Retinal pigment epithelial cell (primary cell): ENCODE data around the gene TOM1L2.
A peak's percentile ranks its signal among the peaks of the same experiment; 100 is the strongest.

ENCODE experiments used
- DNase-seq: peaks from one replicate; pipeline ENCODE4 v3.0.0-alpha.2; 2010; ENCODE audit warnings: low read depth
- H3K4me3 ChIP-seq: 2 replicates; pipeline ENCODE4 v1.5.1; 2011; ENCODE audit warnings: mild to moderate bottlenecking, low read length, control low read depth, moderate library complexity
- TF ChIP-seq, protein P1 (sequence below): conservative IDR thresholded peaks from 2 replicates; pipeline ENCODE4 v1.5.1; 2011; ENCODE audit warnings: low read depth, low read length, control low read depth, inconsistent platforms

Gene TOM1L2

DNA sequence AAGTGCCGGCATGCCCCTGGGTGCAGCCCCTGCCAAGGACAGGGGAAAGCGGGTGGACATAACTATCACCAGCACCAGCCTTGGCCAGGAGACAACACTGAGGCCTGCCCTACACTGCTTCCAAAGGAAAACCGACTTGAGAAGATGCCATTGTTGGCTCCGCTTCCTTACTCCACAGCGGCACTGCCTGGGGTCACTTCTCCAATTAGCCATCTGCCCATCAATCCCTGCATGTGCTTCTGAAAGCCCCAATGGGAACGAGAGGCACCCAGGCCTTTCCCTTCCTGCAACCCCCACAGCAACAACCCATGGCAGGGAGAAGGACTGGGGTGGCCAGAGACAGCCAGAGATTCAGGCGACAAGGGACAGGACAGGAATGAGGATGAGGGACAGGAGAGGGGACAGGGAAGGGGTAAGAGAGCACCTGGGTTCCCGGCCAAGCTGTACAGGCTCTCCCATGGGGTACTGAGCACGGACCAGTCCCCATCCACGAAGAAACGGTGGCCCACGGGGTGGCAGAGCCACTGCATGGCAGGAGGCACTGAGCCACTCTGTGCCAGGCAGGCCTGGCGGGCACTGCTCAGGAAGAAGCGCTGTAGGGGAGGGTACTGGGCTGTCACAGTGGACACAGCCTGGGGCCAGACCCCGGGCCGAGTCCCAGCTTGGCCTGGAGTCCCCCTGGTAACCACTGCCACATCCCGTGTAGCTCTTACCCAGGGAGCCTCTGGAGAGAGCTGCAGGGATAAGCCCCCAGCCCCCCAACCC is 156.6 kb downstream of the TOM1L2 start:
- DNase-seq, result no peak
- TF ChIP-seq, protein P1, sequence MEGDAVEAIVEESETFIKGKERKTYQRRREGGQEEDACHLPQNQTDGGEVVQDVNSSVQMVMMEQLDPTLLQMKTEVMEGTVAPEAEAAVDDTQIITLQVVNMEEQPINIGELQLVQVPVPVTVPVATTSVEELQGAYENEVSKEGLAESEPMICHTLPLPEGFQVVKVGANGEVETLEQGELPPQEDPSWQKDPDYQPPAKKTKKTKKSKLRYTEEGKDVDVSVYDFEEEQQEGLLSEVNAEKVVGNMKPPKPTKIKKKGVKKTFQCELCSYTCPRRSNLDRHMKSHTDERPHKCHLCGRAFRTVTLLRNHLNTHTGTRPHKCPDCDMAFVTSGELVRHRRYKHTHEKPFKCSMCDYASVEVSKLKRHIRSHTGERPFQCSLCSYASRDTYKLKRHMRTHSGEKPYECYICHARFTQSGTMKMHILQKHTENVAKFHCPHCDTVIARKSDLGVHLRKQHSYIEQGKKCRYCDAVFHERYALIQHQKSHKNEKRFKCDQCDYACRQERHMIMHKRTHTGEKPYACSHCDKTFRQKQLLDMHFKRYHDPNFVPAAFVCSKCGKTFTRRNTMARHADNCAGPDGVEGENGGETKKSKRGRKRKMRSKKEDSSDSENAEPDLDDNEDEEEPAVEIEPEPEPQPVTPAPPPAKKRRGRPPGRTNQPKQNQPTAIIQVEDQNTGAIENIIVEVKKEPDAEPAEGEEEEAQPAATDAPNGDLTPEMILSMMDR, result no peak
- no peak overlapping the region for H3K4me3 ChIP-seq

DNA sequence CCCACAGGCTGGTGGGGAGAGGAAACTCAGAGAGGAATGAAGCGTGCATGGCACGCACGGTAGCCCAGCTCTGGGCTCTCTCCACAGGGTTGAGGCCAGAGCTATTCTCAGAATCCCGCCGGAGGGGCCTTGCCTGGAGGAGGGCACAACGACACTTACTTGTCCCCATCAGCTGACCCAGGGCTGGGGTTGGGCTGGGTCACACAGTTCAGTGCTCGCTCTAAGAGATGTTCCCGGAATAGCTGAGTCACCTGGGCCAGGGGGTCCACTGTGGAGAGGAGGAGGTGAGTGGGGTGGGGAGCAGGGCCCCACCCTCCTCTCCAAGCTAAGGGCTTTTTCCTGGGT is 157.2 kb downstream of the TOM1L2 start:
- TF ChIP-seq, protein P1, result no peak
- H3K4me3 ChIP-seq, result no peak overlapping the region
- no peak for DNase-seq

DNA sequence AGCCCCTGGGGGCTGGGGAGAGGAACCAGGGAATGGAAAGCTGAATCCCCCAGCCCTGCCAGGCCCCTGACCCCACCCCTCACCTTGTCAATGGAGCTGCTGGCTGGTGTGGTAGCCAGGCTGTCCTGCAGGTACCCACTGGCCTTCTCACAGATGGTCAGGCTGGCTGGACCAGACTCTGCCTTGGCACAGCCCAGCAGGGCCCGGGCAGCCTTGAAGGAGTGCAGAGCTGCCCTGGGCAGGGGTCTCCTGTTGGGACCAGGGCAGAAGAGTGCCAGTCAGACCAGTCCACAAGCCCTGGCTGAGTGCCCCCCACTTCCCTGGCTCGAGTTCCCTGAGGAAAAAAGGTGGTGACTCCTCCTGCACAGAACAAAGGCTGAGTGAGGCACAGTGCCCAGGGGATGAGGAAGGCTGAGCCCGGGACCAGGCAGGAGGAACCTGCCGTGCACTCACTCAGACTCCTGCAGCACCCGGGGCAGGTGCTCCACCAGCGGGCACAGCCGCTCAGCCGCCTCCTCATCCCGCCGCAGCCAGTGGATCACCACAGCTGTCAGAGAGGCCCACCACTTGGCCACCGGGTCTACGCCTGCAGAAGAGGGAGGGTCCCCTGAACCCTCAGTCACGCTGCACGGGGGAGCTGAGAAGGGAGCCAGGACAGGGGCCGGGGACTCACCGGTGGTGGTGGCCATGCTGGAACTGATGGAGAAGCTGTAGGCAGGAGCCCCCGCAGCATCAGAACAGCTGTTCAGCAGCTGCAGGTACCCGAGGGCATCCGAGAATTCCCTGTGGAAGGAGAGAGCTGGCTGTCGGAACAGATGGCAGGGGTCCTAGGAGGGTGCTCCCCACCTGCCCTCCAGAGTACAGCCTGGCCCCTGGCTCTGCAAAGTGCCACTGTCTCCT is 157.8 kb downstream of the TOM1L2 start:
- TF ChIP-seq, protein P1, result no peak
- DNase-seq, result no peak
- H3K4me3 ChIP-seq, result no peak overlapping the region

DNA sequence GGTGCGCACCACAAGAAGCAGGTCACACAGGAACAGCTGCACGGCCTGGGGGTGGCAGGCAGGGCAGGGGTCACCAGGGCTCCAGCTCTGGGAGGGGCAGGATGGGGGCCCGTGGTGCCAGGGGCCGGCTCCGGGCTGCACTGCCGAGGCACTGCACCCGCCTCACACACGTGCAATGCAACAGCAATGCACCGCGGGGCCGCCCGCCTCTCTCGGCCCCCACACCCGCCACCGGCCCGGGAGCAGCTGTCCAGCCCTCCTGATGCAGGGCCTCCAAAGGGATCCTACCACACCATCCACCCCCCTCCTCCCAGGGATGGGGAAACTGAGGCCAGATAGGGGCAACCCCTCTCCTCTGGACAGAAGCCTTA is 158.5 kb downstream of the TOM1L2 start:
- TF ChIP-seq, protein P1, result no peak
- no peak overlapping the region for H3K4me3 ChIP-seq
- no peak for DNase-seq

DNA sequence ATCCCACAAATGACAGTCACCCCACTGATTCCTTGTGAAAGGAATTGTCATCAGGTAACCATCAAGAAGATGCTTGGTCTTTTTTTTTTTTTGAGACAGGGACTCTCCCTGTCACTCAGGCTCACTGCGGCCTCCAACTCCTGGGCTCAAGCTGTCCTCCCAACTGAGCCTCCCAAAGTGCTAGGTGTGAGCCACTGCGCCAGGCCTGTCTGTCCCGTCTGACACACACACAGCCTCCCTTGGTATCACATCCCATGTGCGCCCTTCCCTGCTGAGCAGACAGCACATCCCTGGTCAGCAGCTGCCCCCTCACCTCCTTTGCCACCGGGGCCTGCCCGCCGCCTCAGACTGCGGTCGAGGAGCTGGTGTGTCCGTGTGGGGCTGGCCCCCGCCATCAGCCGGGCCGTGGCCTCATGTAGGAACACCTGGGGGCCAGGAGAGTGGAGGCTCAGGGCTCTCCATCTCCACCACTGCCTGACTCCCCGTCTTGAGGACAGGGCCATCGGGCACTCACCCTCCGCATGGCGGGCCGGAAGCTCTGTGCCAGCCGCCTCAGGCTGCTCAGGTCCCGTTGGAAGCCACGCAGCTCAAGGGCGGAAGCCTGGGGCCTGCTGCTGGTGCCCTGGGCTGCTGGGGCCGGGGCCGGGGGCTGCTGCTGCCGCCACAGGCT is 159.0 kb downstream of the TOM1L2 start:
- no peak overlapping the region for H3K4me3 ChIP-seq
- DNase-seq, result no peak
- TF ChIP-seq, protein P1, result no peak

DNA sequence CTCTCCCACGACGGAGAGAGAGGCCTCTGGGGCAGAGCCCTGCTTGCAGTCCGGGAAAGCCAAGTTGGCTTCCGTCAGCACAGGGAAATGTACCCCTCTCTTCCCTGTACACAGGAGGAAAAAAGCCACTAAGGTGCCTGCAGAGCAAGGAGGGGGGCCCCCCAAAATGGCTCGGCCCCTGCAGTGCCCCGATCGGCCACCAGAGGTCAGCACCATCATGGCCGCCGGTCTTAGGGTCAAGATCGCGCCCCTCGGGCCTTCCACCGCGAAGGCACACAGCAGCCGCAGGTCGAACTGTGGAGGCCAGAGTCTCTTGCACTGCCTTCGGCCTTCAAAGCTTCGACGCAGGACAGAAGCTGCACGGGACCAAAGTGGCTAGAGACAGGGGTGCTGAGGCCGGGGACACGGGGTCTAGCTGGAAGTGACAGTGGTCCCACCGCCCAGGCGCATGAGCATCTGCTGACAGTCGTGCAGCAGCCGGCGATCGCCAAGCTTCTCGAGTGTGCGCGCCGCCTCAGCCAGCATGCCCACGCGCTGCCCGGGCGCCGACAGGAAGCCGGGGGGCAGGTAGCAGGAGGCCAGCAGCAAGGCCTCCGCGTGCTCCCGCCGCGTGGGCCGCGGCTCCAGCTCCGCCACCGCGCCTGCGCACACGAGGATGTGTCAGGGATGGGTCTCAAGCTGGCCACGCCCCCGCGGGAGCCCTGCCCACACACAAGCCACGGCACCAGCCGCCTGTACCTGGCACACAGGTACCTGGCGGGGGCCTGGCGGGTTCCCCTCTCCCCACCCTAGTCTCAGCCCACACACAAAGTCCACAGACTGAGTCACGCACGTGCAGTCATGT is 159.8 kb downstream of the TOM1L2 start:
- TF ChIP-seq, protein P1, result peak; percentile 95
- no peak overlapping the region for H3K4me3 ChIP-seq
- DNase-seq, result no peak
